Upper lobe of left lung (tissue), 4 donors: ENCODE data around the gene TMEM132C.

Source experiments
- CTCF ChIP-seq, 6 experiments: fragments of 450-650 bp in 4 of 6; fragments of 200-600 bp in 2 of 6; sonication (generic) in 2 of 6; IDR thresholded peaks; one replicate each; pipeline ENCODE4 v1.5.1; 2016 to 2019; ENCODE audit warnings: antibody characterized with exemption in 6 of 6
- EP300 ChIP-seq, 4 donors: sonication (generic); formaldehyde crosslinking; IDR thresholded peaks; one replicate each; pipeline ENCODE4 v1.5.1; 2017; ENCODE audit warnings: antibody characterized with exemption in 4 of 4, control low read depth in 2 of 4
- POLR2A ChIP-seq, 4 donors: fragments of 450-650 bp; IDR thresholded peaks; one replicate each; pipeline ENCODE4 v1.5.1; 2016 to 2017; ENCODE audit warnings: antibody characterized with exemption in 4 of 4, mild to moderate bottlenecking in 2 of 4
- POLR2AphosphoS5 ChIP-seq, 2 donors: sonication (generic); formaldehyde crosslinking; IDR thresholded peaks; one replicate each; pipeline ENCODE4 v1.5.1; 2017; ENCODE audit warnings: antibody characterized with exemption in 2 of 2

DNA sequence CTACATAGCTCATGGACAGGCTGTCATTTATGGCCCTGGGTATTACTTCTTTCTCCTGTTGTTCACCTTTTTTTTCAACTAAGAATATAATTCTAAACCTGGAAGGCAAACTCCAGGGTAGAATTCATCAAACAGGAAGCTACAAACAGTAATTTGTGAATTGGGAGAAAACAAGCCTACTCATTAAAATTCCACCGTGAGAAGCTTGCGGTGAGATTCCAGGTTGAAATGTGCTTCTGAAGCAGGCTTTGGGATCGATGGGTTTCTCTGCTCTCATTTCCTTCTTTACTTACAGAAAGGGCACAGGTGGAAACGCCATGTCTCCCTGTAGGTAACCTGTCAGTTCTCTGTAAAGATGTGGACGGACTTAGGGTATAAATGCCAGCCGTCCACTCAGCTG lies 257.5 kb downstream of the TMEM132C start:
- no peak for TF ChIP-seq CTCF (IDR thresholded peaks at IDR 0.05)
- TF ChIP-seq EP300 (IDR thresholded peaks at IDR 0.05) = no peak
- TF ChIP-seq POLR2A (IDR thresholded peaks at IDR 0.05) = no peak
- no peak for TF ChIP-seq POLR2AphosphoS5 (IDR thresholded peaks at IDR 0.05)
